ENCODE measurements around the gene KISS1R.

KISS1R gene

DNA sequence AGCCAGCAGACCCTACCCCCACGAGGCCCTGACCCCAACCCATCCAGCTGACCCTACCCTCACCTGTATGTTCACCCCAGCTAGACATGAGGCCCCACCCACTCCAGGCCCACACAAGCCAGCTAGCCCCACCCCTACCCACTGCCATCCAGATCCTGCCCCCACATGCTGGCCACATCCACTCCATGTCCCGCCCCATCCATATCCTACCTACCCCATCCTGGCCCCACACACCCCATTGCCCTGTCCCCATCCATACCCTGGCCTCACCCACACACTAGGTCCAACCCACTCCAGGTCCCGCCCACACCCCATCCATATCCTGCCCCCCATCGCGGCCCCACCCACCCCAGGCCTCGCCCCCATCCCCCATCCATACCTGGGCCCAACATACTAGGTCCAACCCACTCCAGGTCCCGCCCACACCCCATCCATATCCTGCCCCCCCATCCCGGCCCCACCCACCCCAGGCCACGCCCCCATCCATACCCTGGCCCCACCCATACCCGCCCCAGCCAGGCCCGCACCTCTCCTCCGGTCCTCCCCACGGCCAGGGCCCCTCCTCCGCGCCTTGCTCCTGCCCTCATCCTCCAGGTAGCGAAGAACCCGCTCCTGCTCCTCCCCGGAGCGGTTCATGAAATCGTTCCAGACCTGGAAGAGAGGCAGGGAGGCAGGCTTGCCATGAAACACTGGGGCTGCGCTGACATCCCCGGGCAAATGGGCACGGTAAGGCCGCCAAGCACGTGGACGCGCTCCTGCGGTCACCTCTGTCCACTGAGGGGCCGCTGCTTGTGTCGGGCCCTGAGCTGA is 16.6 kb upstream of the KISS1R start:
- no peak for DNase-seq

DNA sequence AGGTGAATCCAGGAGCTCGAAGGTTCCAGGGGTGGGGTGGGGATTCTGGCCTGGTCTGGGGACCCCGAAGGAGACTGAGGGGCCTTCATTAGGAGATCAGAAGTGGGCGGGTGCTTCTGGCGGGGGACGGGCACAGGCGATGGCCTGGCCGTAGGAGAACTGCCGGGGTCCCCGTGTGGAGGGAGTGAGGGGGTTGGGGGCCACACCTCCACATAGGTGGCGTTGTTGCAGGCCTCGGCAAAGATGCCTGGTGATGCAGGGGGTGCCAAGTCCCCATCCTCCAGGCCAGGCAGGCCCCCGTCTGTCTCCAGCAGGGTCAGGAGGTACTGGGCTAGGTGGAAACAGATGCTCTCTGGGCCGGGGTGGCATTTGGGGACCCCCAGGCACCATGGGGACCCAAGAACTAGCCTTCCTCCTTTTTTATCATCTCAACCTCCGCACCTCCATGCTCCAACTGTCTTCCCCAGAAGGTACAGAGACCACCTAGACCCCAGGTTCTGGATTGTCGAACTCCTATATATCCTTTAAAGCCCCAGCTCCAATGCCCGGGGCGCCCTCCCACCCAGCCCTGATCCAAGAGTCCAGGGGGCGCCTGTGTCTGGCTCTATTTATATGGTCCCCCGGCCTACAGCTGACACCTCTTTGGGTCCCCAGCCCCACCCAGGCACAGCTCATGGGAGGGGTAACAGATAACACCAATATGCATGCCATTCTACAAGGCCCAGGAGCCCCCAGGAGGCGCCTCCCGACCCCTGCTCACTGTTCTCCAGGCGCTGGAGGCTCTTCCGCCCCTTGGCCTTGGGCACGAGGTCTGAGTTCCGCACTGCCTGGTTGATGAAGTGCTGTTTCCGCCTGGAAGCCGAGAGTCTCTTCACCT is 15.7 kb upstream of the KISS1R start:
- DNase-seq = no peak

DNA sequence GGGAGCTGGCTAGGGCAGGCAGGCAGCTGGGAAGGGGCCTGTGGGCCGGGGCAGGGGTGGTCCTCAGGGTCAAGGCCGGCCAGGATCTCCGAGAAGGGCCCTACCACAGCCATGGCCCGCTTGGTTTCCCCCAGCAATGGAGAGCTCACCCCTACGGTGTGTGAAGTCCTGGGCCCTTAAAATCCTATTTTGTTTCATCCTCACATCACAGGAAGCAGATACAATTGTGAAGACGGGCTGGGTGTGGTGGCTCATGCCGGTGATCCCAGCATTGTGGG is 15.1 kb upstream of the KISS1R start:
- no peak for DNase-seq

DNA sequence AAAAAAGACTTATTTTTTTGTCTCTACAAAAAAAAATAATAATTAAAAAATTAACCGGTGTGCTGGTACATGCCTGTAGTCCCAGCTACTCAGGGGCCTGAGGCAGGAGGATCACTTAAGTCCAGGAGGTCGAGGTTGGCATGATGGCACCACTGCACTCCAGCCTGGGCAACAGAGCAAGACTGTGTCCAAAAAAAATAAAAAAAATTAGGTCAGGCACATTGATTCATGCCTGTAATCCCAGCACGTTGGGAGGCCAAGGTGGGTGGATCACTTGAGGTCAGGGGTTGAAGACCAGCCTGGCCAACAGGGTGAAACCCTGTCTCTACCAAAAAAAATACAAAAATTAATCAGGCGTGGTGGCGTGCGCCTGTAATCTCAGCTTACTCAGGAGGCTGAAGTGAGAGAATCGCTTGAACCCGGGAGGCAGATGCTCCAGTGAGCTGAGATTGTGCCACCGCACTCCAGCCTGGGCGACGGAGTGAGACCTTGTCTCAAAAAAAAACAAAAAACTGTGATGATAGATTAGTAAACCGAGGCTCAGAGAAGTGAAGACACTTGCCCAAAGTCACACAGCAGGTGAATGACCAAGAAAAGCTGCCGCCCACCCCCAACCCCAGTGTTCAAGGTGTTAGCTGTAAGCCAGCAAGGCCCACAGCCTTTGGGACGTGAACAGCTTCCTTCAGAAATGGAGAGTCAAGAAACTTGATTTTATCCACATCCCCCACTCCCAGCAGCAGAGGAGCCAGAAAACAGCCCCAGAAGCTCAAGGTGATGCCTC is 14.5 kb upstream of the KISS1R start:
- DNase-seq = no peak

DNA sequence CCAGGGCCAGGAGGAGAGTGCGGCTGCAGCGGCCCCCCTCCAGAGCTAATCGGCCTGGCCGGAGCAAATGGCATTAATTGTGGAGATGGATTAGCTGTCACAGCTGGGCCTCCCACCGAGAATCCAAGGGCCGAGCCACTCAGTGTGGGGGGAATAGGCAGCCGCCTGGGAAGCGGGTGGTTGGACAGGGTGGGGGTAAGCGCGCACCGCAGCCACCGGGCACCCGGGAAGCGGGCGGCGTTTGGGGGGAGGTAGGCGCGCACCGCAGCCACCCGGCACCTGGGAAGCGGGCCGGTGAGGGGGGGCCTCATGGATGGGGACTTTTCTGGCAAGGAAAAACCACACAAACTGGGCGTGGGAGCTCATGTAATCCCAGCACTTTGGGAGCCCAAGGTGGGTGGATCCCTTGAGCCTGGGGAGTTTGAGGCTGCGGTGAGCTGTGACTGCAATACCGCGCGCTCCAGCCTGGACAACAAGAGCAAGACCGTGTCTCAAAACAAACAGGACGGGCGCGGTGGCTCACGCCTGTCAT is 13.8 kb upstream of the KISS1R start:
- peak; percentile 42 for DNase-seq

DNA sequence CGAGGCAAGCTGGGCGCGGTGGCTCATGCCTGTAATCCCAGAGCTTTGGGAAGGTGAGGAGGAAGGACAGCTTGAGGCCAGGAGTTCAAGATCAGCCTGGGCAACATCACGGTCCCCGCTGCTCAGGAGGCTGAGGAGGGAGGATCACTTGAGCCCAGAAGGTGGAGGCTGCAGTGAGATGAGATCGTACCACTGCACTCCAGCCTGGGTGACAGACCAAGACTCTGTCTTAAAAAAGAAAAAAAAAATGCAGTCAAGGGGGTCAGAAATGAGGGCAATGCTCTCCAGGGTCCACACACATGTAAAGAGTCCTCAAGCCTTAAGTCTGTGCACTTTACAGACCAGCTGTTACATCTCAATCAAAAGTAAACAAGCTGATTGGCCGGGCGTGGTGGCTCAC is 12.6 kb upstream of the KISS1R start:
- no peak for DNase-seq

- DNase-seq = no peak
Observed at GRCh38 chr19:906480-906879, 10.7 kb upstream of the KISS1R start.

- DNase-seq = no peak
Observed at GRCh38 chr19:907183-907853, 9.8 kb upstream of the KISS1R start.

GRCh38 chr19:911197-912033 is 5.7 kb upstream of the KISS1R start:
- DNase-seq = no peak

GRCh38 chr19:912181-913079 is 4.7 kb upstream of the KISS1R start:
- no peak for DNase-seq

- DNase-seq = no peak
Observed at GRCh38 chr19:913080-913748, 3.9 kb upstream of the KISS1R start, which contains the start of gene R3HDM4. TSS of gene R3HDM4 (minus strand) at chr19:913219. CDS start at chr19:913157, 62 bp downstream.

GRCh38 chr19:916645-917322 is 349 bp upstream of the KISS1R start:
- DNase-seq = no peak

GRCh38 chr19:918152-918437 is 962 bp downstream of the KISS1R start:
- DNase-seq = no peak

GRCh38 chr19:918481-919198 is 1.5 kb downstream of the KISS1R start:
- DNase-seq = no peak

DNA sequence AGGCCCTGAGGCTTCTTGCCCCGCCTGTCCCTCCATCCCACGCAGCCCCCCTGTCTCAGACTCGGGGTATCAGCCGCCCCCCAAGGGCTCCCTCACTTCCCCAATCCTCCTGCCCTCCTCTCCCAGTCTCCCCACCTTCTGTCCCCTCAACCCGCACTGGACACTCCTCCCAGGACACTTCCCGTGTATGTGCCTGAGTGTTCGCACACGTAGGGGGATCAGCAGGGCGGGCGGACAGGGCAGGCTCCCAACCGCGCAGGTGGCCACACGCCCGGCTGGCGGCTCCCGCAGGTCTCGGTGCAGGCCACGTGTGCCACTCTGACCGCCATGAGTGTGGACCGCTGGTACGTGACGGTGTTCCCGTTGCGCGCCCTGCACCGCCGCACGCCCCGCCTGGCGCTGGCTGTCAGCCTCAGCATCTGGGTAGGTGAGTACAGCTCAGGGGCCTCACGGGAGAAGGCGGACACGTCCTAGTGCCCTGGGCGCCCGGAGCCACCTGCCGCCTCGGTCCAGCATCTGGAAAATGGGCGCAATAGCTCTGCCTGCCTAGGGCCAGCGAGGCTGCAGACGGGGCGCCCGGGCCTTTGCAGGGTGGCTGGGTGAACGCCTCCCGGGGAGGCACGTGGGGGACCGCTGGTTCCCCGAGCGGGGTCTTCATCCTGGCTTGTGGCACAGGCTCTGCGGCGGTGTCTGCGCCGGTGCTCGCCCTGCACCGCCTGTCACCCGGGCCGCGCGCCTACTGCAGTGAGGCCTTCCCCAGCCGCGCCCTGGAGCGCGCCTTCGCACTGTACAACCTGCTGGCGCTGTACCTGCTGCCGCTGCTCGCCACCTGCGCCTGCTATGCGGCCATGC is 2.3 kb downstream of the KISS1R start:
- no peak for DNase-seq

DNA sequence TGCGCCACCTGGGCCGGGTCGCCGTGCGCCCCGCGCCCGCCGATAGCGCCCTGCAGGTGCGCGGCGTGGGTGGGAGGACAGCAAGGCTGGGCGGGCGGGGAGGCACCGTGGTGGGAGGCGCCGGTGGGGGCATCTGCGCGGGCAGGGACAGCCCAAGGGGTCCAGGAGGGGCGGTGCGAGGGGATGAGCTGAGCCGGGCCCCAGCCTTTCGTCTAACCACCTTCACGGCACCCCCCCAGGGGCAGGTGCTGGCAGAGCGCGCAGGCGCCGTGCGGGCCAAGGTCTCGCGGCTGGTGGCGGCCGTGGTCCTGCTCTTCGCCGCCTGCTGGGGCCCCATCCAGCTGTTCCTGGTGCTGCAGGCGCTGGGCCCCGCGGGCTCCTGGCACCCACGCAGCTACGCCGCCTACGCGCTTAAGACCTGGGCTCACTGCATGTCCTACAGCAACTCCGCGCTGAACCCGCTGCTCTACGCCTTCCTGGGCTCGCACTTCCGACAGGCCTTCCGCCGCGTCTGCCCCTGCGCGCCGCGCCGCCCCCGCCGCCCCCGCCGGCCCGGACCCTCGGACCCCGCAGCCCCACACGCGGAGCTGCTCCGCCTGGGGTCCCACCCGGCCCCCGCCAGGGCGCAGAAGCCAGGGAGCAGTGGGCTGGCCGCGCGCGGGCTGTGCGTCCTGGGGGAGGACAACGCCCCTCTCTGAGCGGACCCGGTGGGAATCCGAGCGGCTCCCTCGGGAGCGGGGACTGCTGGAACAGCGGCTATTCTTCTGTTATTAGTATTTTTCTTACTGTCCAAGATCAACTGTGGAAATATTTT is 3.1 kb downstream of the KISS1R start:
- peak; percentile 29 for DNase-seq

GRCh38 chr19:924553-925086 is 7.5 kb downstream of the KISS1R start:
- DNase-seq = no peak

Measured in NCI-H2107 (cell line).